Stimulated activated naive CD8-positive, alpha-beta T cell treated with anti-CD3 and anti-CD28 coated beads, Interleukin-15, Interleukin-2, amounts not matched to agents 100 U/mL and 50 U/mL, for 24 hours (primary cell): ENCODE results near the gene PLEKHG5.

ENCODE experiments used
- ATAC-seq: fragments of 150-1000 bp; cut with Tn5 transposase; one replicate; pipeline ENCODE4 v1.10.0; 2021
- DNase-seq: peaks from one replicate; pipeline ENCODE4 v3.0.0; 2021

PLEKHG5 gene

GRCh38 chr1:6509220-6509918 lies 17.9 kb upstream of the PLEKHG5 start:
- ATAC-seq (no peak), DNase-seq (no peak)

GRCh38 chr1:6508816-6509189 lies 17.3 kb upstream of the PLEKHG5 start:
- DNase-seq (no peak), ATAC-seq (no peak)

GRCh38 chr1:6508154-6508815 lies 16.8 kb upstream of the PLEKHG5 start:
- ATAC-seq, result no peak
- DNase-seq, result no peak

- ATAC-seq, result no peak
- DNase-seq, result no peak
These were observed 16.0 kb upstream of the PLEKHG5 start for GRCh38 chr1:6507461-6507911.

- ATAC-seq (no peak), DNase-seq (no peak)
These were observed 15.6 kb upstream of the PLEKHG5 start for GRCh38 chr1:6507037-6507428.

- ATAC-seq (no peak), DNase-seq (no peak)
These were observed 15.0 kb upstream of the PLEKHG5 start for GRCh38 chr1:6506210-6507036.

- DNase-seq (no peak), ATAC-seq (no peak)
These were observed 14.1 kb upstream of the PLEKHG5 start for GRCh38 chr1:6505367-6506209.

GRCh38 chr1:6504887-6505286 lies 13.4 kb upstream of the PLEKHG5 start:
- ATAC-seq, result no peak
- no peak for DNase-seq

GRCh38 chr1:6503884-6504602 lies 12.6 kb upstream of the PLEKHG5 start:
- DNase-seq (no peak), ATAC-seq (no peak)

GRCh38 chr1:6502000-6502891 lies 10.8 kb upstream of the PLEKHG5 start:
- DNase-seq, result no peak
- no peak for ATAC-seq

- DNase-seq (no peak), ATAC-seq (no peak)
These were observed 9.9 kb upstream of the PLEKHG5 start for GRCh38 chr1:6501279-6501813.

- DNase-seq (no peak), ATAC-seq (no peak)
These were observed 9.2 kb upstream of the PLEKHG5 start for GRCh38 chr1:6500544-6501278.

- no peak for ATAC-seq
- DNase-seq, result no peak
These were observed 7.8 kb upstream of the PLEKHG5 start for GRCh38 chr1:6499296-6499695.

GRCh38 chr1:6498576-6499111 lies 7.2 kb upstream of the PLEKHG5 start:
- ATAC-seq (no peak), DNase-seq (no peak)

GRCh38 chr1:6497867-6498575 lies 6.6 kb upstream of the PLEKHG5 start:
- ATAC-seq (no peak), DNase-seq (no peak)

- ATAC-seq (peak; percentile 40), DNase-seq (peak; percentile 52)
These were observed 5.9 kb upstream of the PLEKHG5 start for GRCh38 chr1:6497215-6497866.

GRCh38 chr1:6496890-6497214 lies 5.4 kb upstream of the PLEKHG5 start:
- ATAC-seq (no peak), DNase-seq (no peak)

GRCh38 chr1:6496365-6496721 lies 4.9 kb upstream of the PLEKHG5 start:
- ATAC-seq, result no peak
- no peak for DNase-seq
